Measurements from ENCODE around the gene CEP78.

Gene CEP78

GRCh38 chr9:78294290-78295176 lies 58.7 kb downstream of the CEP78 start:
- TF ChIP-seq Cebpa-rat (IDR thresholded peaks at IDR 0.05): no peak
- Histone ChIP-seq H3K4me2 (no peak overlapping the region), H3K9ac (no peak overlapping the region), H3K27me3 (no peaks in the 10 kb centered on the region), H3K27ac (no peak overlapping the region), H3K9me3 (no peaks in the 10 kb centered on the region), H3K4me3 (no peak overlapping the region), H3K36me3 (peaks cover under 1% of the 10 kb centered on the region), H4K20me1 (peaks cover 14% of the 10 kb centered on the region), H3K4me1 (peaks cover 49% of the 10 kb centered on the region)

GRCh38 chr9:78295177-78295575 lies 59.3 kb downstream of the CEP78 start:
- no peak for TF ChIP-seq Cebpa-rat (IDR thresholded peaks at IDR 0.05)
- H4K20me1 ChIP-seq: peaks cover 20% of the 10 kb centered on the region
- no peaks in the 10 kb centered on the region for H3K27me3 ChIP-seq
- no peak overlapping the region for H3K4me3 ChIP-seq
- H3K27ac ChIP-seq: no peak overlapping the region
- H3K36me3 ChIP-seq: peaks cover 7% of the 10 kb centered on the region
- no peaks in the 10 kb centered on the region for H3K9me3 ChIP-seq
- H3K4me2 ChIP-seq: no peak overlapping the region
- H3K9ac ChIP-seq: no peak overlapping the region
- H3K4me1 ChIP-seq: peaks cover 49% of the 10 kb centered on the region

- Histone ChIP-seq H3K27me3 (no peaks in the 10 kb centered on the region), H4K20me1 (peaks cover 26% of the 10 kb centered on the region), H3K4me1 (peaks cover 45% of the 10 kb centered on the region), H3K27ac (peak overlapping the region; percentile 96), H3K9ac (peak overlapping the region; percentile 93), H3K4me3 (peak overlapping the region; percentile 77), H3K9me3 (no peaks in the 10 kb centered on the region), H3K4me2 (peak overlapping the region; percentile 94), H3K36me3 (peaks cover 13% of the 10 kb centered on the region)
- TF ChIP-seq Cebpa-rat (IDR thresholded peaks at IDR 0.05): no peak
Observed at GRCh38 chr9:78295731-78296130, 59.9 kb downstream of the CEP78 start.

- peak overlapping the region; percentile 94 for H3K4me2 ChIP-seq
Observed at GRCh38 chr9:78296201-78296892, 60.5 kb downstream of the CEP78 start.

GRCh38 chr9:78296893-78297671 lies 61.2 kb downstream of the CEP78 start, which contains the start of gene PSAT1:
Gene PSAT1, plus strand, starts transcription at chr9:78297125. Its CDS starts 86 bp downstream, at chr9:78297211.
- peak within 1 kb of the TSS; percentile 94 for H3K4me2 ChIP-seq
- no peaks in the 10 kb centered on the region for H3K9me3 ChIP-seq
- H3K9ac ChIP-seq: peak within 1 kb of the TSS; percentile 93
- H4K20me1 ChIP-seq: peaks cover 36% of the 10 kb centered on the region
- H3K27me3 ChIP-seq: no peaks in the 10 kb centered on the region
- TF ChIP-seq Cebpa-rat (IDR thresholded peaks at IDR 0.05): peak; percentile 83; the same call in 1 of the 2 replicates
- H3K4me1 ChIP-seq: peaks cover 31% of the 10 kb centered on the region
- peak within 1 kb of the TSS; percentile 77 for H3K4me3 ChIP-seq
- peak within 1 kb of the TSS; percentile 96 for H3K27ac ChIP-seq
- H3K36me3 ChIP-seq: peaks cover 26% of the 10 kb centered on the region

More at GRCh38 chr9:78296201-78296892, 60.5 kb downstream of the CEP78 start:
- Histone ChIP-seq H3K27ac (peak overlapping the region; percentile 96), H3K27me3 (no peaks in the 10 kb centered on the region), H3K4me1 (peaks cover 39% of the 10 kb centered on the region), H3K4me3 (peak overlapping the region; percentile 77), H3K9me3 (no peaks in the 10 kb centered on the region), H4K20me1 (peaks cover 32% of the 10 kb centered on the region), H3K9ac (peak overlapping the region; percentile 93), H3K36me3 (peaks cover 19% of the 10 kb centered on the region)
- TF ChIP-seq Cebpa-rat (IDR thresholded peaks at IDR 0.05): no peak

GRCh38 chr9:78297672-78297961 lies 61.7 kb downstream of the CEP78 start:
- H3K9ac ChIP-seq: peak overlapping the region; percentile 93
- no peaks in the 10 kb centered on the region for H3K9me3 ChIP-seq
- H3K4me3 ChIP-seq: peak overlapping the region; percentile 77
- no peaks in the 10 kb centered on the region for H3K27me3 ChIP-seq
- TF ChIP-seq Cebpa-rat (IDR thresholded peaks at IDR 0.05): no peak
- peaks cover 32% of the 10 kb centered on the region for H3K36me3 ChIP-seq
- H3K4me1 ChIP-seq: peaks cover 26% of the 10 kb centered on the region
- peak overlapping the region; percentile 94 for H3K4me2 ChIP-seq
- peaks cover 41% of the 10 kb centered on the region for H4K20me1 ChIP-seq
- peak overlapping the region; percentile 96 for H3K27ac ChIP-seq

DNA sequence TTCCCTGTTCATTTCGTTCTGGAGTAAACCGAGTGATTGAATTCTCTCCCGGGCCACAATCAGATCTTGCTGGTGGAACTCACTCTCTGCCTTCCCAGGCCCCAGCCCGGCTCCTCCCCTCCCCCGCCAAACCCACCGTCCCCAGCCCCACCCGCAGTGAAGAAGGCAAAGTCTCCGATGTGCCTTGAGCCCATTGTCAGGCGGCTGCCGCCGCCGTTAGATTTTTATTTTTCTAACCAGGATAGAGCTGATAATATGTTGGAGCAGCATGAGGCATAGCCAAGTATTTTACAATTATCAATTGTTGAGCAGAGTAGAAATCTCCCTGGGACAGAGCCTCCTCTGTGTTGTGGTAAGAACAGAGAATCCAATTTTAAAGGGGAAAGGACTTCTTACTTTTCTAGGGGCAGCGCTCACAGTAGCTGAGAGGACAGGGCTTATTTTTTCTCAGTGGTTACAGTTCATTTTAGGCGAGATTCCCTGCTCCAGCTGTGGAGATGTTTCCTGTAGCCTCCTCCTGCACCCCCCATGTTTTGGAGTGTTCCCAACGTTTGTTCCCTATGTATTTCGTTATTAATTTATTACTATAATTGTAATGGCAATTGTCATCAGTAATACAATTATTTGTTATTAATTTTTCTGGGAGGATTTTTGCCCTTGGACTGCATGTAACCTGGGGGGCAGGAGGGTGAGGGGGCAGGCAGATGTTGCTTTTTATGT lies 62.3 kb downstream of the CEP78 start:
- H3K4me3 ChIP-seq: peak overlapping the region; percentile 77
- H3K27me3 ChIP-seq: no peaks in the 10 kb centered on the region
- no peaks in the 10 kb centered on the region for H3K9me3 ChIP-seq
- peaks cover 38% of the 10 kb centered on the region for H3K36me3 ChIP-seq
- no peak for TF ChIP-seq Cebpa-rat (IDR thresholded peaks at IDR 0.05)
- H3K4me1 ChIP-seq: peaks cover 20% of the 10 kb centered on the region
- peaks cover 47% of the 10 kb centered on the region for H4K20me1 ChIP-seq
- peak overlapping the region; percentile 94 for H3K4me2 ChIP-seq
- peak overlapping the region; percentile 96 for H3K27ac ChIP-seq
- H3K9ac ChIP-seq: peak overlapping the region; percentile 93

- H3K4me1 ChIP-seq: peaks cover 20% of the 10 kb centered on the region
- H3K4me2 ChIP-seq: no peak overlapping the region; the same call in 1 of the 2 replicates
- H3K4me3 ChIP-seq: no peak overlapping the region
- no peak for TF ChIP-seq Cebpa-rat (IDR thresholded peaks at IDR 0.05)
- no peaks in the 10 kb centered on the region for H3K27me3 ChIP-seq
- peaks cover 67% of the 10 kb centered on the region for H4K20me1 ChIP-seq
- no peaks in the 10 kb centered on the region for H3K9me3 ChIP-seq
- H3K9ac ChIP-seq: no peak overlapping the region
- H3K36me3 ChIP-seq: peaks cover 58% of the 10 kb centered on the region
- H3K27ac ChIP-seq: no peak overlapping the region
Observed at GRCh38 chr9:78300209-78300608, 64.3 kb downstream of the CEP78 start.

DNA sequence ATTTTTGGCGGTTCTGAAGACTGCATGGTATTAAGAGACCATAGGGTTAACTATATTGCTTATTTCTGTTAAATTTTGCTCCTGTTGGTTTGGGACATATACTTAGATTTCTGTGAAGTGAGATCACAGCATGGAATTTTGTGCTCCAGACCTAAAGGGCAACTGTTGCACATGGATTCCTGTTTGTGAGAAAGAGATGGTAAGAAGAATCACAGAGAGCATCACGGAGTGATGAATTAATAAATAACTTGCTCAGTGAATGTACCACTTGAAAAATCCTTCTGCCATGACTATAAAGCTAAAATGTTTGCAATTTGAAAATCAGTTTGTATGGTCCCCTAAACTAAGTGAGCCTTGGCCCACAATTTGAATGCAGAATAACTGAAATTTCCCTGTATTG lies 65.6 kb downstream of the CEP78 start:
- no peak overlapping the region for H3K9ac ChIP-seq
- no peaks in the 10 kb centered on the region for H3K27me3 ChIP-seq
- peaks cover 72% of the 10 kb centered on the region for H4K20me1 ChIP-seq
- peaks cover 70% of the 10 kb centered on the region for H3K36me3 ChIP-seq
- no peak overlapping the region for H3K4me3 ChIP-seq
- TF ChIP-seq Cebpa-rat (IDR thresholded peaks at IDR 0.05): no peak
- no peak overlapping the region for H3K27ac ChIP-seq
- H3K4me1 ChIP-seq: peaks cover 9% of the 10 kb centered on the region
- no peak overlapping the region for H3K4me2 ChIP-seq
- H3K9me3 ChIP-seq: no peaks in the 10 kb centered on the region
